HG02884 (cell line): ENCODE data around the gene PPP2R5D.
A peak's percentile ranks its signal among the peaks of the same experiment; 100 is the strongest.

Experiments used
- ATAC-seq: cut with Tn5 transposase; IDR thresholded peaks from one replicate; pipeline ENCODE4 v1.9.1; 2021; ENCODE audit warnings: mild to moderate bottlenecking, moderate library complexity; ENCODE audit not compliant: unreplicated experiment

The PPP2R5D gene

DNA sequence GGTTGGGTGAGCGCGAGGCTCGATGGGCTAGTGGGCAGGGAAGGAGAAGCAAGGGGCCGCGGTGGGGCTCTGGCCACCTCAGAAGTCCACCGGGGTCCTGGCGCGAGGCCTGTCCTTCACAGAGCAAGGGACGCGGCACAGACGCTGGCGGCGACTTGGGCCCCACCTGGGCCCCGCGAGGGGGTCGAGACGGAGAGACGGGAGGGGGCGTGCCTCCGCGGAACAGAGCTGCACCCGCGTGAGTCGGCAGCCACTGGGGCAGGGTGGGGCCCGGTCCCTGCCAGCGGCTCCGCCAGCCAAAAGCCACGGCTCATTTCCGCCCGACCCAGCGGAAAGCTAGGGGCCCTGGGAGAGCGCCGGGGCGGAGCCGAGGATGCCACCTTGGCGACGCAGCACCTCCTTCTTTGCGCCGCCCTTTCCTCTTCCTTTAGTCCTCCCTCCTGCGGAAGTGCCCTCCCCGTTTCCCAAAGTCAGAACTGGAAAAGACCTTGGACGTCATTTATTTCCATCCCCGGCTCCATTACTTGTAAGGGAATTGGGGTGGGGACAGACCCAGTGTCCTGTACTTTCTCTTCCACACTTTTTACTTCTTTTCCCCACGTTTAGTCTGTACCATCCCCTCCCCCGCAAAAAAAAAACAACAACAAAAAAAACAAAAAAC is 69.3 kb downstream of the PPP2R5D start, which contains the start of gene CUL7:
CUL7 (minus strand) TSS at position 307 of the 661 bp plus-strand sequence. CDS start 1,063 bp downstream, outside the sequence.
- ATAC-seq: peak; percentile 76

GRCh38 chr6:43054206-43054943 is 70.0 kb downstream of the PPP2R5D start:
- ATAC-seq: no peak

DNA sequence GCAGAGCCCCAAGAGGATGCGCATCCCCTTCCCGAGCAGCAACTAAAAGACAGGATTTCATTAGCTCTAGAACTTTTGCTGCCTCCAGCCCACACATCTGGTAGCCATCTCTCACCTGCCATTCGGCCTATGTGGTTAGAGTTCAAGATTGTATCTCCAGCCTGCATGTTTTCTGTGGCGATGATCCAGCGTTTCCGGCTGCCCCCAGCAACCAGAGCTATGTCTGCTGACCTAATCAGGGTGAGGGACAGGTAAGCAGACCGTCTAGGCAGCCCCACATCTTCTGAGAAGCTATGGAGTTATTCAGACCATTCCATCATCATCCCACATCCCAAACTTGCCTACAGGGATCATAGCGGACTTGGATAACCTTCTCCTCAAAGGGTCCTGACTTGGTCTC is 71.6 kb downstream of the PPP2R5D start:
- ATAC-seq: no peak

GRCh38 chr6:43058531-43058930 is 74.2 kb downstream of the PPP2R5D start:
- no peak for ATAC-seq

DNA sequence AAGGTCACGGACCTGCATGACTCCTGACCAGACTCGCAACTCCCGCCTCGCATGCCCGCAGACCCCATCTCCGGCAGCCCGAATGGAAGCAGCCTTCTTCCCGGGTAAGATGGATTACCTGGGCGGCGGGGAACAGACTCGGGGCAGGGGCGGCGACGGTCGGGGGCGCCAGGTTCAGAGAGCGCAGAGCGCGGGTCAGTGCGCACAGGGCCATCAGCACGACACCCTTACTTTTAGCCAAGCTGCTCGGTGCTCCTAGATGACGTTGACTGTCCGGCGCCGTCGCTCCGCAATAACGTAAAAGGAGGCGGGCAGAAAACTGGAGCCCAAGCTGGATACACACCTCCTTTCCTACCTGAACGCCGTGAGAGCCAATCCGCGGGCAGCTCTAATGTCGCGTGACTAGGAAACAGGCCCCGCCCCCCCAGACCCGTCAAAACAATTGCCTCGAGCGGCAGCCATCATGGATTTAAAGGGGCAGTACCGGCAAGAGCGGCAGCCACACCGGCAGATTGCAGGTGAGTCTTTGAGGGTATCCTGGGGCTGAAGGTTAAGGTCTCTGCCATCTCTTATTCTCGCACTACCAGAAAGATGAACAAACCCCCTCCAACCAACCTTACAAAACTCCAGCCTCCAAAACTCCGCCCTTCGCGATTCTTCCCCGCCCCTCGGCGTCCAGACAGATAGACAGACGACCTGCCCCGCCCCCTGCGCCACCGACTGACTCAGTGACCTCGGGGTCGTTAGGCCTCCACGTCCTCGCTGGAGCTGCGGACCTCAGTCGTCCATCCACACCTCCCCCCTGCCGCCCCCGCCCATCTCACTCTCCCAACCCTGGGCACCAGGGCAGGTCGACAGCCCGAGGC is 75.0 kb downstream of the PPP2R5D start, which contains the start of the genes KLC4 and MRPL2:
KLC4 (plus strand) TSS at position 464 of the 866 bp plus-strand sequence. CDS start 1,705 bp downstream, outside the sequence.
MRPL2 (minus strand) TSS at position 267 of the 866 bp plus-strand sequence; CDS start at position 214, 53 bp downstream.
- ATAC-seq: peak; percentile 89

DNA sequence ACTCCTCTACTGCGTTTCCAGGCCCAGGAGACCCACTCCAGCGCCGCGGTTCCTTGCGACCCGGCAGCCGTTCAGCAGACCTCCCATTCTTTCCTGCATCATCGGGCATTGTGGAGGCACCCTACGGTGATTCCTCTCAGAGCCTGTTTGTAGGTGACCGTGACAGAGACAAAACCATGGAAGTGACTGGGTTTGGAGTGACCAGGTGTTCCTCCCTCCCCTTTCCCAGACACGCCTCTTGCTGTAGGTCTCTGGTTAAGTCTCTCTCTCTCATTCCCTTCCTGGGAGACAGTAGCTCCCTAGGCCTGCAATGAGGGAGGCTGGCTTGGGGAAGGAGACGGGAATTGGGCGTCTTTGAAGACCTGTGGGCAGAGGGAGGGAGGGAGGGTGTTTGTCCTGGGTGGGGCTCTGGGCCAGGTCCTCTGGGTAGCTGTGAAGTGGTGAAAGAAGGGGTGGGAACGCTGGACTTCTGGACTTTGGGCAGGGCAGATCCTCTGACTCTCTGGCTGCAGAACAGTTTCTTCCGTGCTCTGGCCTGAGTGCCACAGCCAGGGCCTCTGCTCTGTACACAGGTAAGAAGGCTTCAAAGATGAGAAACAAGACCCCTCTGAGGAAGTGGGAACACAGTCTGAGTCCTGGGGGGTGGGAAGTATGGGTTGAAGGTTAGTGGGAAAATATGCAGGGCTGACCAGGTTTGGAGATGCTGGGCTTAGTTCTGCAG is 75.8 kb downstream of the PPP2R5D start:
- no peak for ATAC-seq

DNA sequence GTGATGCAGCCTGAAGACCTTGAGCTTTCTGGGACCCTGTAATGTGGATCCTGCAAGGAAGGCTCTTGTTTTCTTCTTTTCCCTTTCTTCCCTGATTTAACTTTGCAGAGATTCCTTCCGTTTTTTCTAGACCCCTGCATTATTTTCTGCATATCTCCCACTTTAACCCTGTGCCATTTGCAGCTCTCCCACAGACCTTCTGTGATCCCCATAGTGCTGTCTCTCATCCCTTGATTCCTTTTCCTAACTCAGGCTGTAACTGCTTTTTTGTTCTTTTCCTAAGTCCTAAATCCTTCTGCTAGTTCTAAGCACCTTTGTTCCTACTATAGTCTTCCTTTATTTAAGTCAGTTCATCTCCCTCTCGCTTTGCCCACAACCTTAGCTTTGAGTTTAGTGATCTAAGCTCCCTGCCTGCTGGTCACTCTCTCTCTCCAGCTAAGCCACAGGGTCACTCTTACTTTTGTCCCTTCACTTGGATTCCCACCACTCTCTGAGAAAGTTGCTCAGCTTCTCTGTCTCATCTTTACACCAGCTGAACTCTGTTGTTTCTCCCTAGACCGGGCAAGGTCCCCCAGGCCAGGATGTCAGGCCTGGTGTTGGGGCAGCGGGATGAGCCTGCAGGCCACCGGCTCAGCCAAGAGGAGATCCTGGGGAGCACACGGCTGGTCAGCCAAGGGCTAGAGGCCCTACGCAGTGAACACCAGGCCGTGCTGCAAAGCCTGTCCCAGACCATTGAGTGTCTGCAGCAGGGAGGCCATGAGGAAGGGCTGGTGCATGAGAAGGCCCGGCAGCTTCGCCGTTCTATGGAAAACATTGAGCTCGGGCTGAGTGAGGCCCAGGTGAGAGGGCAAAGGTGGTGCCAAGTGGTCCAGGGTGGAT is 76.6 kb downstream of the PPP2R5D start:
- ATAC-seq: no peak

GRCh38 chr6:43061861-43062260 is 77.5 kb downstream of the PPP2R5D start:
- no peak for ATAC-seq
